Brain microvascular endothelial cell (primary cell): Measurements from ENCODE around the gene SLC22A31.

Source experiments
- DNase-seq: peaks from one replicate; pipeline ENCODE4 v3.0.0-alpha.2; 2020
- H3K27ac ChIP-seq: fragments of 250-450 bp; sonication (Bioruptor Pico); 2 replicates; pipeline ENCODE4 v1.5.1; 2020; ENCODE audit warnings: mild to moderate bottlenecking, moderate library complexity
- H3K27me3 ChIP-seq: fragments of 250-450 bp; sonication (Bioruptor Pico); replicated peaks from 2 replicates; pipeline ENCODE4 v1.5.1; 2020; ENCODE audit warnings: mild to moderate bottlenecking
- H3K36me3 ChIP-seq: fragments of 250-450 bp; sonication (Bioruptor Pico); replicated peaks from 2 replicates; pipeline ENCODE4 v1.5.1; 2020; ENCODE audit warnings: mild to moderate bottlenecking
- H3K4me3 ChIP-seq: 2 replicates; pipeline ENCODE4 v1.5.1; 2011; ENCODE audit warnings: low read depth, mild to moderate bottlenecking, control low read depth, low read length, moderate library complexity
- in situ Hi-C: cut with HindIII; loops from 2 replicates; pipeline ENCODE4 v1.10.0; 2017; ENCODE audit warnings: low sequenced_read_pairs, low pct_ligation_motif_present
- TF ChIP-seq, protein P1 (sequence below): IDR thresholded peaks from 2 replicates; pipeline ENCODE4 v1.5.1; 2011; ENCODE audit warnings: low read depth, mild to moderate bottlenecking, moderate library complexity, low read length, control low read depth, inconsistent platforms; ENCODE audit errors: missing control alignments

SLC22A31 gene

DNA sequence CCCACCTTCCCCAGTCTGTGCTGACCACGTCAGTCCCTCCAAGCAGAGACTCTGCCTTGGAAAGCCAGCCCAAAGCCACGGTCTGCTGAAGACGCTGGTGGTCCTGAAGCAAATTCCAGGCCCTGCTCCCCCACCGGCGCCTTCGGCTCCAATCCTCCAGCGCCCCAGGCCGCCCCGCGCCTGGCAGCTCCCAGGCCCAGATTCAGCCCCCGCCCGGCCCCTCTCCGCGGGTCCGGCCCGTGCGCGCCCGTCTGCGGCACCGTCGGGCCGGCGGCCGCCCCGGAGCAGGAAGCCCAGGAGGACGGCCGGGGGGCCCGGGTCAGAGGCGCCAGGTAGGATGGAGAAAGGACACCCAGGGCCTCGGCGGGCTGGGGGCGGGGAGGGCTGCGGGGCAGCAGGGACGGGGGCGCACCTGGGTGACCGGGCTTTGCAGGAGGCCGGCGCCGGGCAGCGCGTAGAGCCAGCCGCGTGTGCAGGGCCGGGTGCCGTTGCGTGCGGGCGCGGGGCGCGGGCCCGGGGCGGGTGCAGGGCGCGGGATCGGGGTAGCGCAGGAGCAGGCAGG lies 594 bp upstream of the SLC22A31 start:
- Histone ChIP-seq H3K27ac (no peak overlapping the region), H3K4me3 (no peak overlapping the region)

DNA sequence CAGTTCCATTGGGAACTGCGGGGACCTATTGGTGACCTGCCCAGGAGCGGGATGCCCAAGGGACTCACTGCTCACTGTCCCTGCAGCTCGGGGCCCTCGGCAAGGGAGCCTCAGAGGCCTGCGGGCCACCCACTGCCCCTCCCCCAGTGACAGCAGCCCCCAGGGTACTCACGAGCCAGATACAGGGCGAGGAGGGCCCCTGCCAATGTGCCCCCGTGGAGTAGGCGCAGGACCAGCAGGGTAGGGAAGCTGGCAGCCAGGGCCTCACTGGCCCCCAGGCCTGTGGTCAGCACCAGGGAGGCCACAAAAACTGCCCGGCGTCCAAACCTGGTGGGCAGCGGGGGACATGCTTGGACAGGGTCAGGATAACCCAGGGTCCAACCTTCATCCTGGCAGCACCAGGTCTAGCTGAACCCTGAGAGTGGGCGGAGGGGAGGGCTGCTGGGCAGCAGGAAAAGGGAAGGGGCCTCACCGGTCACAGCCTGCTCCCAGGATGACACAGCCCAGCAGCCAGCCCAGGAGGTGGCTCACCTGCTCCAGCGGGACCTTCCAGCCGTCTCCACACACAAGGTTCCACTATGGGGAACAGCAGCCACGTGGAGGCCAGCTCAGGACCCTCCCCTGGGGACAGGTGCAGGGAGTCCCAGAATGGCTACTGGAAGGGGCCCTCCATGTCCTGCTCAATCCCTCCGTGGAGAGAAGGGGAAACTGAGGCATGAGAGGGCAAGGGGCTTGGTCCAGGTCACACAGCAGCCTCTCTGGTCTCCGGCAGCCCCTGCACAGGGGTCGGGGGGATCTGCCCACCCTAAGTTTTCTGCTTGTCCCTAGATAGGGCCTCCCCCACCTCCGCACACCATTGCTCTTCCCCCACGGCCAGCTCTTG lies 855 bp downstream of the SLC22A31 start:
- DNase-seq, result no peak
- H3K4me3 ChIP-seq, result no peak overlapping the region
- H3K36me3 ChIP-seq, result no peaks in the 10 kb centered on the region
- in situ Hi-C loops, result no loop called here
- TF ChIP-seq, protein P1, sequence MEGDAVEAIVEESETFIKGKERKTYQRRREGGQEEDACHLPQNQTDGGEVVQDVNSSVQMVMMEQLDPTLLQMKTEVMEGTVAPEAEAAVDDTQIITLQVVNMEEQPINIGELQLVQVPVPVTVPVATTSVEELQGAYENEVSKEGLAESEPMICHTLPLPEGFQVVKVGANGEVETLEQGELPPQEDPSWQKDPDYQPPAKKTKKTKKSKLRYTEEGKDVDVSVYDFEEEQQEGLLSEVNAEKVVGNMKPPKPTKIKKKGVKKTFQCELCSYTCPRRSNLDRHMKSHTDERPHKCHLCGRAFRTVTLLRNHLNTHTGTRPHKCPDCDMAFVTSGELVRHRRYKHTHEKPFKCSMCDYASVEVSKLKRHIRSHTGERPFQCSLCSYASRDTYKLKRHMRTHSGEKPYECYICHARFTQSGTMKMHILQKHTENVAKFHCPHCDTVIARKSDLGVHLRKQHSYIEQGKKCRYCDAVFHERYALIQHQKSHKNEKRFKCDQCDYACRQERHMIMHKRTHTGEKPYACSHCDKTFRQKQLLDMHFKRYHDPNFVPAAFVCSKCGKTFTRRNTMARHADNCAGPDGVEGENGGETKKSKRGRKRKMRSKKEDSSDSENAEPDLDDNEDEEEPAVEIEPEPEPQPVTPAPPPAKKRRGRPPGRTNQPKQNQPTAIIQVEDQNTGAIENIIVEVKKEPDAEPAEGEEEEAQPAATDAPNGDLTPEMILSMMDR, result no peak
- no peak overlapping the region for H3K27ac ChIP-seq
- H3K27me3 ChIP-seq, result peaks cover 32% of the 10 kb centered on the region

More for the DNA sequence above, 594 bp upstream of the SLC22A31 start:
- H3K27me3 ChIP-seq, result peaks cover 32% of the 10 kb centered on the region
- TF ChIP-seq, protein P1, result no peak
- in situ Hi-C loops, result no loop called here
- no peak for DNase-seq
- H3K36me3 ChIP-seq, result no peaks in the 10 kb centered on the region

DNA sequence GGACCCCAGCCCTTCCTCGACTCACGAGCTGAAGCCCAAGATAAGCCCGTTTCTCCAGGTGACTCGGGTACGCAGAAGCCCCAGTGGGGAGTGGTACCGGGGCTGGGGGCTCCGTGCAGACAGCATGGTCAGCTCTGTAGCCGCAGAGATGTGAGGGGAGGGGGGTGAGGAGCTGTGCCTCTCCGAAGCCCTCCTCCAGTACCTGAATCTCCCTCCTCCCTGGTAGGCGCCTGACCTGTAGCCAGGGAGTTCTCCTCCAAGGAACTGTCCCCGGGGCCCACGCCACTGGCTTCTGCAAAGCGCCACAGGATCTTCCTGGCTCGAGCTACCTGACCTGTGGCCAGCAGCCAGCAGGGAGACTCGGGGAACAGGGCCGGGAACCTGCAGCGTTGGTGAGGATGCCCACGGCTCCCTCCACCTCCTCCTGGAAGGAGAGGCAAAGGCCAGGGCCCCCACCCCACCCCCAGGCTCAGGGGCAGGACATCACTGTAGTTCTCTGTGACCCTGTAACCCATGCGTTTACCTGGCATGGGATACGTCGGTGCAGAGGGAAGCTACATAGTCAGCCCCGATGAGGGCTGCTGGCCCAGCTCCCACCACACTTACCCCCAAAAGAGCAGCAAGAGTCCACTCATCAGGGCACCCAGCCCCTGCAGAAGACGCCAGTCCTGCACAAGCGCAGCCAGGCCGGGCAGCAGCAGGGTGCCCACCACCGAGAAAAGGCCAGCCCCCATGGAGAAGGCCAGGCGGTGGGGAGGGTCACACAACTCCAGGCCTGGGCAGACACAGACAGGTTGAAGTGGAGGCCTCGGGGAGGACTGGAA lies 1.7 kb downstream of the SLC22A31 start:
- Histone ChIP-seq H3K36me3 (no peaks in the 10 kb centered on the region), H3K4me3 (no peak overlapping the region), H3K27ac (no peak overlapping the region), H3K27me3 (peaks cover 31% of the 10 kb centered on the region)
- no peak for DNase-seq
- TF ChIP-seq, protein P1, result no peak
- in situ Hi-C loops, result no loop called here

DNA sequence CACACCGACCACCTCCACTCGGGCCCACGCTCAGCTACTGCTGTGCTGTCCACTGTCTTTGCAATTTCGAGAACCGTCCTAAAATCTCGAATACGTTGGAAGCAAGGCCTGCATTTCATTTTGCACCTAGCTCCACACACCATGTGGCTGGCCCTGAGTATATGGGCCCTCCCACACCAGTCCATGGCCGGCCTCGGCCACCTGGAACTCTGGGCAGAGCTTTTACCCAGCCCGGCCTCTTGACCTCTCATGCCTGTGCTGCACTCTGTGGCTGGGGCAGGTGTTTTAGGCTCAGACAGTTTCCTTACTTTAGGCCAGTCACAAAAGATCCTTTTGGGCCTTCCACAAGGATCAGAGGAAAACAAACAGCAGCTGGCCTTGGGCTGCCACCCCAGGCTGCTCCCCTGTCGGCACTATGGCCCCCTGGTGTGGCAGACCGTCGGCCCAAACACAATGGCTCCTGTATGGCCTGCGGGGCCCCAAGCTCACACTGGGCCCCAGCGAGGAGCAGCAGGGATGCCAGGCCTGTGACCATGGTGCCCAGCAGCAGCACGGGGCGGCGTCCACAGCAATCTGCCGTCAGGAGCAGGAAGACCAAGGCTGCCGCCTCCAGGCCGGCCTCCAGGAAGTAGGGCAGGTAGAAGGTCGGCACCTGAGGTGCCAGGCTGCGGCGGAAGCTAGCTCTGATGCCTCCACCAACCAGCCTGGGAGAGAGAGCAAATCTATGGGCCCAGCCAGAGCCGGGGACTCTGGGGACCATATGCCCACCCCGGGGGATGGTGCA lies 2.5 kb downstream of the SLC22A31 start:
- in situ Hi-C loops, result no loop called here
- TF ChIP-seq, protein P1, result no peak
- DNase-seq, result no peak
- Histone ChIP-seq H3K36me3 (no peaks in the 10 kb centered on the region), H3K27me3 (peaks cover 27% of the 10 kb centered on the region), H3K27ac (no peak overlapping the region), H3K4me3 (no peak overlapping the region)

DNA sequence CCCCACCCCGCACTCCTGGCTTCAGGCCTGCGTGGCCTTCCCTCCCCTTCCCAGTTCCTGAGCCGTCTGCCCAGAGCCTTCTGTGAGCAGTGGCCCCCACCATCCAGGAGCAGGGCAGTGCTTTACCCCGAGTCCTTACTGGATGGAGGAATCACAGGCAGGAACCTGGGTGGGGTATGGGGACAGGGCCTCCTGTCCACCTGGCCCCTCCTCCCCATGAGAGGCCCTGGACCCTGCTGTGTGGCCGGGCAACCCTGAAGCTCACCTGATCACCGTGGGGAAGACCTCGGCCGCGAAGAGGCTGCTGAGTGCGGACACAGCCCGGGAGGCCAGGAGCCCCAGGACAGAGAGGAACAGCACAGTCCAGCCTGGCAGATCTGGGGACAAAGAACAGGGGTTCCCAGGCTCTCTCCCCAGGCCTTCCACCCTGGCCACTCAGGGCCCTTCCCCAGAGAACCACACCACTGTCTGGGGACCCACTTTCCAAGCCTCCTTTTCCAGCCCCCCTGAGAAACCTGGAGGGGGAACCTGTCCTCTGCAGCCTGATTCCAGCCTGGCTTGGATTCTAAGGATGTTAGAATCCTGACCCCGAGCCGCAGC lies 3.2 kb downstream of the SLC22A31 start:
- TF ChIP-seq, protein P1, result no peak
- Histone ChIP-seq H3K4me3 (no peak overlapping the region), H3K36me3 (no peaks in the 10 kb centered on the region), H3K27me3 (peaks cover 24% of the 10 kb centered on the region), H3K27ac (no peak overlapping the region)
- in situ Hi-C loops, result no loop called here
- no peak for DNase-seq
